Neural progenitor cell (in vitro differentiated cells): ENCODE measurements around the gene SMARCB1.

Experiments used
- CTCF ChIP-seq: fragments of 200-600 bp; sonication (generic); IDR thresholded peaks from 2 replicates; pipeline ENCODE4 v1.5.1; 2017; ENCODE audit warnings: antibody characterized with exemption, mild to moderate bottlenecking
- EZH2 ChIP-seq: fragments of 200-600 bp; sonication (generic); IDR thresholded peaks from 2 replicates; pipeline ENCODE4 v1.6.1; 2017; ENCODE audit warnings: antibody characterized with exemption, mild to moderate bottlenecking, moderate library complexity

GRCh38 chr22:23801886-23802377 is 15.2 kb downstream of the SMARCB1 start:
- TF ChIP-seq EZH2, result no peak
- TF ChIP-seq CTCF, result no peak
